Adipocyte (in vitro differentiated cells): ENCODE measurements around the gene WWC1.

Source experiments
- DNase-seq: peaks from one replicate; pipeline ENCODE4 v3.0.0-alpha.2; 2015; ENCODE audit warnings: low read depth
- H3K27me3 ChIP-seq: replicated peaks from 2 replicates; pipeline ENCODE4 v1.7.0; 2013; ENCODE audit warnings: mild to moderate bottlenecking, low read length, moderate library complexity; ENCODE audit not compliant: control insufficient read depth, insufficient read depth
- H3K36me3 ChIP-seq: 2 replicates; pipeline ENCODE4 v1.7.0; 2013; ENCODE audit warnings: low read length, mild to moderate bottlenecking, moderate library complexity; ENCODE audit not compliant: control insufficient read depth, insufficient read depth, severe bottlenecking
- H3K4me1 ChIP-seq: 2 replicates; pipeline ENCODE4 v1.7.0; 2013; ENCODE audit warnings: mild to moderate bottlenecking, low read length, moderate library complexity; ENCODE audit not compliant: control insufficient read depth, insufficient read depth
- H3K4me3 ChIP-seq: 2 replicates; pipeline ENCODE4 v1.7.0; 2013; ENCODE audit warnings: mild to moderate bottlenecking, low read length, moderate library complexity
- H3K9ac ChIP-seq: 2 replicates; pipeline ENCODE4 v1.7.0; 2013; ENCODE audit warnings: mild to moderate bottlenecking, low read length, moderate library complexity
- H3K9me3 ChIP-seq: 2 replicates; pipeline ENCODE4 v1.7.0; 2013; ENCODE audit warnings: mild to moderate bottlenecking, low read length, moderate library complexity; ENCODE audit not compliant: control insufficient read depth

WWC1 gene

GRCh38 chr5:168287362-168287761 lies 4.1 kb upstream of the WWC1 start:
- no peaks in the 10 kb centered on the region for H3K36me3 ChIP-seq
- H3K9ac ChIP-seq = no peak overlapping the region
- peaks cover 6% of the 10 kb centered on the region for H3K4me1 ChIP-seq
- H3K27me3 ChIP-seq = peaks cover 9% of the 10 kb centered on the region
- H3K4me3 ChIP-seq = no peak overlapping the region
- no peak for DNase-seq
- H3K9me3 ChIP-seq = peaks cover 17% of the 10 kb centered on the region

GRCh38 chr5:168288349-168289245 lies 2.8 kb upstream of the WWC1 start:
- Histone ChIP-seq H3K4me3 (no peak overlapping the region), H3K9ac (no peak overlapping the region), H3K27me3 (peaks cover 9% of the 10 kb centered on the region), H3K9me3 (peaks cover 17% of the 10 kb centered on the region), H3K36me3 (no peaks in the 10 kb centered on the region), H3K4me1 (peaks cover 6% of the 10 kb centered on the region)
- no peak for DNase-seq

GRCh38 chr5:168290902-168291341 lies 523 bp upstream of the WWC1 start:
- Histone ChIP-seq H3K4me1 (peaks cover 19% of the 10 kb centered on the region), H3K9me3 (no peaks in the 10 kb centered on the region), H3K4me3 (peak overlapping the region; percentile 83), H3K36me3 (no peaks in the 10 kb centered on the region), H3K27me3 (peaks cover 4% of the 10 kb centered on the region), H3K9ac (peak overlapping the region; percentile 72)
- no peak for DNase-seq

- DNase-seq = peak; percentile 27
- H3K27me3 ChIP-seq = peaks cover 1% of the 10 kb centered on the region
Measured at GRCh38 chr5:168291964-168292785, 730 bp downstream of the WWC1 start.

GRCh38 chr5:168292786-168293696 lies 1.6 kb downstream of the WWC1 start:
- Histone ChIP-seq H3K27me3 (no peaks in the 10 kb centered on the region), H3K36me3 (no peaks in the 10 kb centered on the region), H3K9ac (no peak overlapping the region), H3K9me3 (no peaks in the 10 kb centered on the region), H3K4me1 (peaks cover 22% of the 10 kb centered on the region), H3K4me3 (peak overlapping the region; percentile 83)
- DNase-seq = no peak

More at GRCh38 chr5:168291964-168292785, 730 bp downstream of the WWC1 start:
- peak overlapping the region; percentile 72 for H3K9ac ChIP-seq
- H3K9me3 ChIP-seq = no peaks in the 10 kb centered on the region
- H3K4me3 ChIP-seq = peak overlapping the region; percentile 83
- H3K36me3 ChIP-seq = no peaks in the 10 kb centered on the region
- H3K4me1 ChIP-seq = peaks cover 22% of the 10 kb centered on the region

GRCh38 chr5:168295574-168296201 lies 4.2 kb downstream of the WWC1 start:
- Histone ChIP-seq H3K9ac (no peak overlapping the region), H3K9me3 (no peaks in the 10 kb centered on the region), H3K36me3 (no peaks in the 10 kb centered on the region), H3K4me1 (peaks cover 22% of the 10 kb centered on the region), H3K4me3 (no peak overlapping the region), H3K27me3 (no peaks in the 10 kb centered on the region)
- DNase-seq = peak; percentile 84

GRCh38 chr5:168296682-168297081 lies 5.2 kb downstream of the WWC1 start:
- no peak for DNase-seq
- Histone ChIP-seq H3K9me3 (no peaks in the 10 kb centered on the region), H3K4me3 (no peak overlapping the region), H3K9ac (no peak overlapping the region), H3K36me3 (no peaks in the 10 kb centered on the region), H3K27me3 (no peaks in the 10 kb centered on the region), H3K4me1 (peaks cover 16% of the 10 kb centered on the region)

GRCh38 chr5:168298949-168299348 lies 7.5 kb downstream of the WWC1 start:
- H3K9me3 ChIP-seq = no peaks in the 10 kb centered on the region
- DNase-seq = no peak
- H3K4me1 ChIP-seq = peaks cover 16% of the 10 kb centered on the region
- no peaks in the 10 kb centered on the region for H3K27me3 ChIP-seq
- no peak overlapping the region for H3K4me3 ChIP-seq
- no peaks in the 10 kb centered on the region for H3K36me3 ChIP-seq
- no peak overlapping the region for H3K9ac ChIP-seq

GRCh38 chr5:168299372-168299771 lies 7.9 kb downstream of the WWC1 start:
- DNase-seq = no peak
- H3K4me3 ChIP-seq = no peak overlapping the region
- H3K27me3 ChIP-seq = no peaks in the 10 kb centered on the region
- H3K9me3 ChIP-seq = no peaks in the 10 kb centered on the region
- no peak overlapping the region for H3K9ac ChIP-seq
- no peaks in the 10 kb centered on the region for H3K36me3 ChIP-seq
- H3K4me1 ChIP-seq = peaks cover 16% of the 10 kb centered on the region

GRCh38 chr5:168300326-168301182 lies 9.1 kb downstream of the WWC1 start:
- Histone ChIP-seq H3K9ac (no peak overlapping the region), H3K4me3 (no peak overlapping the region), H3K4me1 (peaks cover 7% of the 10 kb centered on the region), H3K36me3 (no peaks in the 10 kb centered on the region), H3K27me3 (no peaks in the 10 kb centered on the region), H3K9me3 (no peaks in the 10 kb centered on the region)
- no peak for DNase-seq
